ENCODE data around the gene CDK2.

Gene CDK2

DNA sequence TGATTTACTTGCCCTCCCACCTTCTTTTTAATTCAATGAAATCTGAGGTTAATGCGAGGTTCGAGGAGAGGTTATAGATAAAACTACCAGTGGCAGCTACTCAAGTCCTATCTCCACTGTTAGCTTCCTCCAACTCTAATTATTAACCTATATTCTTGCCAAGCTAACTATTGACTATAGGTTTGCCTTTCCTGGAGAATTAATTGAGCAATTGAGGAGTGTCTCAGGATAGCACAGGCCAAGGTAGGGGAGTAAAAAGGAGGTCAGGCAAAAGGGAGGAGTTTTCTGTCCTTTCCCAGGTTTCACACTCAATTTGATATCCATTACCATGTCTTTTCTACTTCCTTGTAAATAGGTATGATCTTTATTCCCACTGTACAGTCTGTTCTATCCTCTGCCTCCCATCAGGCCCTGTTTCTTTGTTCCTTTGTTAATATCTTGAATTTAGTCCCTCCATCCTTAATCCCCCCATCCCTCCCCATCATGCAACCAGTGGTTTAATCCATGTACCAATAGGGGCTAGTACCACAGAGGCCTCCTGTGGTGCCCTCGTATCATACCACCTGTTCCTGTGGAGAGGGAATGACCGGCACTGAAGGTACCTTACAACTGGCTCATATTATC lies 26.7 kb downstream of the CDK2 start:
- DNase-seq (ENCODE audit: low spot score): no peak
- no peak overlapping the region for H3K27ac ChIP-seq (ENCODE audit: poor library complexity, severe bottlenecking)
- ATAC-seq (ENCODE audit: low read depth): no peak
- H3K9me3 ChIP-seq (ENCODE audit: severe bottlenecking): no peaks in the 10 kb centered on the region
- no peak overlapping the region for H3K4me3 ChIP-seq (ENCODE audit: severe bottlenecking)
- TF ChIP-seq, protein P1, sequence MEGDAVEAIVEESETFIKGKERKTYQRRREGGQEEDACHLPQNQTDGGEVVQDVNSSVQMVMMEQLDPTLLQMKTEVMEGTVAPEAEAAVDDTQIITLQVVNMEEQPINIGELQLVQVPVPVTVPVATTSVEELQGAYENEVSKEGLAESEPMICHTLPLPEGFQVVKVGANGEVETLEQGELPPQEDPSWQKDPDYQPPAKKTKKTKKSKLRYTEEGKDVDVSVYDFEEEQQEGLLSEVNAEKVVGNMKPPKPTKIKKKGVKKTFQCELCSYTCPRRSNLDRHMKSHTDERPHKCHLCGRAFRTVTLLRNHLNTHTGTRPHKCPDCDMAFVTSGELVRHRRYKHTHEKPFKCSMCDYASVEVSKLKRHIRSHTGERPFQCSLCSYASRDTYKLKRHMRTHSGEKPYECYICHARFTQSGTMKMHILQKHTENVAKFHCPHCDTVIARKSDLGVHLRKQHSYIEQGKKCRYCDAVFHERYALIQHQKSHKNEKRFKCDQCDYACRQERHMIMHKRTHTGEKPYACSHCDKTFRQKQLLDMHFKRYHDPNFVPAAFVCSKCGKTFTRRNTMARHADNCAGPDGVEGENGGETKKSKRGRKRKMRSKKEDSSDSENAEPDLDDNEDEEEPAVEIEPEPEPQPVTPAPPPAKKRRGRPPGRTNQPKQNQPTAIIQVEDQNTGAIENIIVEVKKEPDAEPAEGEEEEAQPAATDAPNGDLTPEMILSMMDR (IDR thresholded peaks at IDR 0.05; ENCODE audit: poor library complexity, severe bottlenecking): no peak
- no peaks in the 10 kb centered on the region for H3K27me3 ChIP-seq (ENCODE audit: insufficient read depth, poor library complexity, severe bottlenecking)
- no peaks in the 10 kb centered on the region for H3K4me1 ChIP-seq (ENCODE audit: insufficient read depth, poor library complexity, severe bottlenecking)
- H3K36me3 ChIP-seq (ENCODE audit: low read depth): peaks cover 58% of the 10 kb centered on the region

DNA sequence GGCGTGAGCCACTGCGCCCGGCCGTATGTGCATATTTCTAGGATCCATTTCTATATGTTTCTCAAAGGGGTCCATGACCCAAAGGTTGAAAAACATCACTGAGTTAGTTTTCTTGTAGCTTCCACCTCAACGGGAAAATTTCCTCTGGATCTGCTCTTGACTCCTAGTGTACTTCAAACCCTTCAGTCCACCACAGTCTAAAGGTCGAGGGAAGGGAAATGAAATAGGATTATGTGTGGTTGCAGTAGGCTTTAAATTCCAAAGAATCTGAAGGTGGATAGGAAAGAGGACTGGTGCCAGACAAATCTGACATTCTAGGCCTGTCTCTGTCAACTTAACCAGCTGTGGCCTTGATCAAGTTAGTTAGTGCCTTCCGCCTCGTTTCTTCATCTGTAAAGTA lies 28.7 kb downstream of the CDK2 start:
- Histone ChIP-seq H3K9me3 (ENCODE audit: severe bottlenecking) (no peaks in the 10 kb centered on the region), H3K4me1 (ENCODE audit: insufficient read depth, poor library complexity, severe bottlenecking) (no peaks in the 10 kb centered on the region), H3K27ac (ENCODE audit: poor library complexity, severe bottlenecking) (no peak overlapping the region), H3K4me3 (ENCODE audit: severe bottlenecking) (no peak overlapping the region), H3K36me3 (ENCODE audit: low read depth) (peaks cover 38% of the 10 kb centered on the region), H3K27me3 (ENCODE audit: insufficient read depth, poor library complexity, severe bottlenecking) (no peaks in the 10 kb centered on the region)
- DNase-seq (ENCODE audit: low spot score) (no peak), ATAC-seq (ENCODE audit: low read depth) (no peak)
- TF ChIP-seq, protein P1 (IDR thresholded peaks at IDR 0.05; ENCODE audit: poor library complexity, severe bottlenecking): no peak

DNA sequence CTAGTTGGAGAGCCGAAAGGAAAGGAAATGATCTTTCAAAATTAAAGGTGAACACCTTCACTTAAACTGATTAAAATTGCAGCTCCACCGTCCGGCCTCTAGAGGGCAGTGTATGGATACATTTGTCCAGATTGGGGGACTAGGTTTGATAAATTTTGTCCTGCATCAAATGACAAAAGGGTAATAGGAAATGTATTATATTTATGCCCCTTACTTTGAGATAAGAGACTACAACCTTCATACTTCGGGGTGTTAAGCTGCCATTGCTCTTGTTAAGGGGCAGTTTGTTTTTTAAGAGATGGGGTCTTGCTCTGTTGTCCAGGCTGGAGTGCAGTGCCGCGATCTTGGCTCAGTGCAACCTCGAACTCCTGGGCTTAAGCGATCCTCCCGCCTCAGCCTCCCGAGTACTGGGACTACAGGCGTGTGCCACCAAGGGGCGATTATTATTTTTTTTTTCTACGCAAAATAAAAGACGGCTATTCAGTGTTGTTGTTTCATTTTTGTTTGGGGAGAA lies 29.6 kb downstream of the CDK2 start:
- peak overlapping the region; percentile 45 for H3K4me3 ChIP-seq (ENCODE audit: severe bottlenecking)
- TF ChIP-seq, protein P1 (IDR thresholded peaks at IDR 0.05; ENCODE audit: poor library complexity, severe bottlenecking): peak; percentile 90
- H3K36me3 ChIP-seq (ENCODE audit: low read depth): peaks cover 29% of the 10 kb centered on the region
- no peaks in the 10 kb centered on the region for H3K27me3 ChIP-seq (ENCODE audit: insufficient read depth, poor library complexity, severe bottlenecking)
- peak overlapping the region; percentile 37 for H3K27ac ChIP-seq (ENCODE audit: poor library complexity, severe bottlenecking)
- DNase-seq (ENCODE audit: low spot score) (no peak), ATAC-seq (ENCODE audit: low read depth) (no peak)
- H3K4me1 ChIP-seq (ENCODE audit: insufficient read depth, poor library complexity, severe bottlenecking): no peaks in the 10 kb centered on the region
- no peaks in the 10 kb centered on the region for H3K9me3 ChIP-seq (ENCODE audit: severe bottlenecking)

DNA sequence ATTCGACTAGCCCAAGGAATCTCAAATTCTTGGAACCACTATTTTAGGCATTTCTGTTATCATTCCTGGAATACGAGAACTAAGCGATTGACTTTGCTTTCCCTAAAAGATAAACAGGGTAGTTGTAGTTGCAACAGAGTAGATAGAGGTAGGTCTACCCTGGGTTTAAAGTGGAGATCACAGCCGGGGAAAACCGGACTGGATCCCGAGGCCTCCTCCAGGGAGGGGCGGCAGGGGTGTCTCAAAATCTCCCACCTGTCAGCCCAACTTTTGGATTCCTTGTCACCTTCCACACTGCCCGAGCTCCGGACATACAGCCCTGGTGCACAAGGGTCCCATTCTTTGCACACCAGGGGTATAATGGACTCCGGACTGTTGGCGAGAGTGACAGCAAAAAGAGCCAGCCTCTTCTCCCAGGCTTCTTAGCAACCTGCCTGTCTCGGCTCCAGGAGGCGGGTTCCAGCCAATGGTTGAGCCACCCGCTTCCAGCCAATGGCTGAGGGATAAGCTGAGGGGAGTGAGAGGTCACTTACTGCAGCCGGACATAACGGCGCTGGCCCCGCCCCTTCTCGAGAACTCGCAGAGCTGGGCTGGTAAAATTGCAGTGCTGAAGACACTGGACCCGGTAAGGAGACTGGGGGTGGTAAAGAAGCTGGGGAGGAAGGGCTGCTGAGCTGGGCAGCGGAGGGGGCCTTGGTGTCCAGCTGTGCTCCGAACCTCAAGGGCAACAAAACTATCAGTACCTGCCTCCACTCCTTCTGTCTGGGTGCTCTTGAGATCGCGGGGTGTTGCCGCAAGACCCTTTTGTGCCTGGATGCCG lies 30.3 kb downstream of the CDK2 start, which contains the start of gene SUOX:
Gene SUOX (plus strand): TSS at position 562 of the 820 bp plus-strand sequence. CDS start 4,946 bp downstream, outside the sequence.
- no peaks in the 10 kb centered on the region for H3K9me3 ChIP-seq (ENCODE audit: severe bottlenecking)
- peak within 1 kb of the TSS; percentile 45 for H3K4me3 ChIP-seq (ENCODE audit: severe bottlenecking)
- H3K36me3 ChIP-seq (ENCODE audit: low read depth): peaks cover 22% of the 10 kb centered on the region
- ATAC-seq (ENCODE audit: low read depth) (peak; percentile 99), DNase-seq (ENCODE audit: low spot score) (peak; percentile 95)
- no peaks in the 10 kb centered on the region for H3K4me1 ChIP-seq (ENCODE audit: insufficient read depth, poor library complexity, severe bottlenecking)
- TF ChIP-seq, protein P1 (IDR thresholded peaks at IDR 0.05; ENCODE audit: poor library complexity, severe bottlenecking): peak; percentile 2
- peak within 1 kb of the TSS; percentile 37 for H3K27ac ChIP-seq (ENCODE audit: poor library complexity, severe bottlenecking)
- H3K27me3 ChIP-seq (ENCODE audit: insufficient read depth, poor library complexity, severe bottlenecking): no peaks in the 10 kb centered on the region

All from RWPE2 (cell line).